ENCODE data around the gene RNU6-1.

DNA sequence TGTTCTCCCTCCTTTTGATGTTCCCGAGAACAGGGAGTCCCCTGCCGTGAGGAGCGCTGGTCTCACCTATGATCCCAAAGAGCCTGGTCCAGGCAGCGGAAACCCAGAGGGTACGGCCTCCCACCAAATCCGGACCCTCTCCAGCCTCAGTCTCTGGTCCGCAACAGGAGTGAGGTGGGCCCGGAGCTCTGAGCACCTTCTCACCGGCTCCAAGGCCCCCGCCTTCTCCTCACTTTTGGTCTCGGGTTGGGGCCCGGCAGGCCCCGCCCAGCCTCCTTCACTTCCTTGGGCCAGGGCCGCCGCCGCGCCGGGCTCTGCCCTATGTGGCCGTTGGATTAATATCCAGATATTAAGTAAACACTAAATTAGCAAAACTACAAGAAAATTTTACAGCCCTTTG, 20.2 kb downstream of the RNU6-1 start:
- TF ChIP-seq YY1 (IDR thresholded peaks at IDR 0.05; ENCODE audit: extremely low read depth, insufficient replicate concordance, low read depth, low read length) (no peak), CEBPB (IDR thresholded peaks at IDR 0.05; ENCODE audit: low read depth) (no peak), CTCF (IDR thresholded peaks at IDR 0.05 in 2 of 3, conservative IDR thresholded peaks at IDR 0.05 in 1 of 3; ENCODE audit: borderline replicate concordance in 1 of 3, insufficient read depth in 1 of 3, low read depth in 2 of 3, low read length in 2 of 3) (no peak), ELF1 (IDR thresholded peaks at IDR 0.05; ENCODE audit: borderline replicate concordance, low read depth) (no peak), SP1 (IDR thresholded peaks at IDR 0.05; ENCODE audit: low read depth) (no peak), POLR2AphosphoS5 (IDR thresholded peaks at IDR 0.05; ENCODE audit: low read depth, low read length) (no peak), EZH2 (IDR thresholded peaks at IDR 0.05) (no peak)

All from HCT116 (cell line).